Activated T-cell treated with anti-CD3 and anti-CD28 coated beads, Interleukin-2, amount 50 U/mL, for 24 hours (primary cell): ENCODE measurements around the gene UBAP2L.
A peak's percentile ranks its signal among the peaks of the same experiment; 100 is the strongest.
"Not testable (repeated sequence)": the region's sequence is repeated elsewhere in the genome, so short reads cannot be mapped to it uniquely, and the experiment has no call there.

ENCODE experiments used
- DNase-seq: peaks from one replicate; pipeline ENCODE4 v3.0.0-alpha.2; 2020
- H3K27ac Mint-ChIP-seq: 2 replicates; pipeline ENCODE4 v1.8.0; 2020; ENCODE audit warnings: mild to moderate bottlenecking, mixed read lengths
- H3K27me3 Mint-ChIP-seq: 2 replicates; pipeline ENCODE4 v1.8.0; 2020; ENCODE audit warnings: mixed read lengths
- H3K36me3 Mint-ChIP-seq: 2 replicates; pipeline ENCODE4 v1.8.0; 2020; ENCODE audit warnings: low read depth, mixed read lengths
- H3K4me1 Mint-ChIP-seq: 2 replicates; pipeline ENCODE4 v1.8.0; 2020; ENCODE audit warnings: low read depth, mixed read lengths
- H3K4me3 Mint-ChIP-seq: 2 replicates; pipeline ENCODE4 v1.8.0; 2020; ENCODE audit warnings: mild to moderate bottlenecking, moderate library complexity, mixed read lengths
- H3K9me3 Mint-ChIP-seq: 2 replicates; pipeline ENCODE4 v1.8.0; 2020; ENCODE audit warnings: mixed read lengths

UBAP2L gene

GRCh38 chr1:154253671-154254070 lies 32.9 kb downstream of the UBAP2L start:
- H3K4me3 Mint-ChIP-seq, result no peak overlapping the region
- H3K27me3 Mint-ChIP-seq, result no peaks in the 10 kb centered on the region
- no peak for DNase-seq
- no peaks in the 10 kb centered on the region for H3K9me3 Mint-ChIP-seq
- peaks cover 100% of the 10 kb centered on the region for H3K36me3 Mint-ChIP-seq
- no peaks in the 10 kb centered on the region for H3K4me1 Mint-ChIP-seq
- H3K27ac Mint-ChIP-seq, result peak overlapping the region; percentile 69

- Mint-ChIP-seq H3K36me3 (peaks cover 100% of the 10 kb centered on the region), H3K9me3 (no peaks in the 10 kb centered on the region), H3K27me3 (no peaks in the 10 kb centered on the region), H3K4me1 (peaks cover 5% of the 10 kb centered on the region), H3K27ac (peak overlapping the region; percentile 53), H3K4me3 (no peak overlapping the region)
- no peak for DNase-seq
These were observed 35.9 kb downstream of the UBAP2L start for GRCh38 chr1:154256686-154257085.

GRCh38 chr1:154258784-154259183 lies 38.0 kb downstream of the UBAP2L start:
- H3K27ac Mint-ChIP-seq, result peak overlapping the region; percentile 37
- H3K9me3 Mint-ChIP-seq, result no peaks in the 10 kb centered on the region
- H3K36me3 Mint-ChIP-seq, result peaks cover 100% of the 10 kb centered on the region
- no peak overlapping the region for H3K4me3 Mint-ChIP-seq
- no peak for DNase-seq
- no peaks in the 10 kb centered on the region for H3K27me3 Mint-ChIP-seq
- H3K4me1 Mint-ChIP-seq, result peaks cover 26% of the 10 kb centered on the region

GRCh38 chr1:154260127-154260526 lies 39.4 kb downstream of the UBAP2L start:
- Mint-ChIP-seq H3K27ac (peak overlapping the region; percentile 15), H3K36me3 (peaks cover 99% of the 10 kb centered on the region), H3K4me3 (no peak overlapping the region), H3K9me3 (no peaks in the 10 kb centered on the region), H3K4me1 (peaks cover 39% of the 10 kb centered on the region), H3K27me3 (no peaks in the 10 kb centered on the region)
- no peak for DNase-seq

GRCh38 chr1:154263465-154264332 lies 42.9 kb downstream of the UBAP2L start:
- Mint-ChIP-seq H3K4me3 (peak overlapping the region; percentile 26), H3K9me3 (no peaks in the 10 kb centered on the region), H3K4me1 (peaks cover 55% of the 10 kb centered on the region), H3K27ac (peak overlapping the region; percentile 88), H3K36me3 (peaks cover 94% of the 10 kb centered on the region), H3K27me3 (no peaks in the 10 kb centered on the region)
- DNase-seq, result no peak

- Mint-ChIP-seq H3K4me1 (peaks cover 55% of the 10 kb centered on the region), H3K36me3 (peaks cover 94% of the 10 kb centered on the region), H3K9me3 (no peaks in the 10 kb centered on the region), H3K27ac (peak overlapping the region; percentile 88), H3K4me3 (no peak overlapping the region), H3K27me3 (no peaks in the 10 kb centered on the region)
- no peak for DNase-seq
These were observed 43.7 kb downstream of the UBAP2L start for GRCh38 chr1:154264454-154264853.

- H3K36me3 Mint-ChIP-seq, result peaks cover 94% of the 10 kb centered on the region
- H3K4me3 Mint-ChIP-seq, result no peak overlapping the region
- no peak for DNase-seq
- no peaks in the 10 kb centered on the region for H3K9me3 Mint-ChIP-seq
- peaks cover 57% of the 10 kb centered on the region for H3K4me1 Mint-ChIP-seq
- H3K27ac Mint-ChIP-seq, result peak overlapping the region; percentile 90
- H3K27me3 Mint-ChIP-seq, result no peaks in the 10 kb centered on the region
These were observed 44.8 kb downstream of the UBAP2L start for GRCh38 chr1:154265586-154265985.

GRCh38 chr1:154270833-154271232 lies 50.1 kb downstream of the UBAP2L start:
- H3K27me3 Mint-ChIP-seq, result no peaks in the 10 kb centered on the region

GRCh38 chr1:154272217-154272998 lies 51.7 kb downstream of the UBAP2L start, which contains the start of gene HAX1:
TSS of gene HAX1 (plus strand) at chr1:154272629. CDS start at chr1:154272724, 95 bp downstream.
- Mint-ChIP-seq H3K27ac (peak within 1 kb of the TSS; percentile 99), H3K4me3 (peak within 1 kb of the TSS; percentile 99), H3K4me1 (peaks cover 44% of the 10 kb centered on the region), H3K36me3 (peaks cover 85% of the 10 kb centered on the region), H3K9me3 (no peaks in the 10 kb centered on the region), H3K27me3 (no peaks in the 10 kb centered on the region)
- DNase-seq, result peak; percentile 98

More at GRCh38 chr1:154270833-154271232, 50.1 kb downstream of the UBAP2L start:
- H3K4me1 Mint-ChIP-seq, result peaks cover 53% of the 10 kb centered on the region
- H3K4me3 Mint-ChIP-seq, result peak overlapping the region; percentile 17
- peak overlapping the region; percentile 86 for H3K27ac Mint-ChIP-seq
- H3K9me3 Mint-ChIP-seq, result no peaks in the 10 kb centered on the region
- no peak for DNase-seq
- peaks cover 90% of the 10 kb centered on the region for H3K36me3 Mint-ChIP-seq

- H3K4me3 Mint-ChIP-seq, result peak overlapping the region; percentile 99
- H3K27ac Mint-ChIP-seq, result peak overlapping the region; percentile 99
- DNase-seq, result no peak
- no peaks in the 10 kb centered on the region for H3K9me3 Mint-ChIP-seq
- H3K27me3 Mint-ChIP-seq, result no peaks in the 10 kb centered on the region
- H3K36me3 Mint-ChIP-seq, result peaks cover 85% of the 10 kb centered on the region
- peaks cover 44% of the 10 kb centered on the region for H3K4me1 Mint-ChIP-seq
These were observed 52.3 kb downstream of the UBAP2L start for GRCh38 chr1:154272999-154273563.

GRCh38 chr1:154276797-154277196 lies 56.0 kb downstream of the UBAP2L start:
- peak; percentile 46 for DNase-seq
- Mint-ChIP-seq H3K4me3 (no peak overlapping the region), H3K27me3 (no peaks in the 10 kb centered on the region), H3K9me3 (no peaks in the 10 kb centered on the region), H3K27ac (no peak overlapping the region), H3K4me1 (peaks cover 29% of the 10 kb centered on the region), H3K36me3 (peaks cover 50% of the 10 kb centered on the region)

GRCh38 chr1:154287591-154287990 lies 66.8 kb downstream of the UBAP2L start:
- H3K4me1 Mint-ChIP-seq, H3K27ac Mint-ChIP-seq, H3K4me3 Mint-ChIP-seq, DNase-seq, H3K27me3 Mint-ChIP-seq, H3K9me3 Mint-ChIP-seq, H3K36me3 Mint-ChIP-seq: not testable (repeated sequence)

- no peaks in the 10 kb centered on the region for H3K27me3 Mint-ChIP-seq
- H3K36me3 Mint-ChIP-seq, result peaks cover 2% of the 10 kb centered on the region
- peaks cover 3% of the 10 kb centered on the region for H3K9me3 Mint-ChIP-seq
- H3K4me3 Mint-ChIP-seq, result no peak overlapping the region
- no peak overlapping the region for H3K27ac Mint-ChIP-seq
- DNase-seq, result no peak
- H3K4me1 Mint-ChIP-seq, result peaks cover 3% of the 10 kb centered on the region
These were observed 67.9 kb downstream of the UBAP2L start for GRCh38 chr1:154288661-154289060.

- no peak for DNase-seq
- peaks cover 3% of the 10 kb centered on the region for H3K4me1 Mint-ChIP-seq
- H3K4me3 Mint-ChIP-seq, result no peak overlapping the region
- H3K36me3 Mint-ChIP-seq, result peaks cover 7% of the 10 kb centered on the region
- no peaks in the 10 kb centered on the region for H3K27me3 Mint-ChIP-seq
- no peak overlapping the region for H3K27ac Mint-ChIP-seq
- peaks cover 12% of the 10 kb centered on the region for H3K9me3 Mint-ChIP-seq
These were observed 70.2 kb downstream of the UBAP2L start for GRCh38 chr1:154290921-154291320.
